Measurements from ENCODE around the gene PLXNA4. TPM values are rescaled to one million over a fixed set of nuclear protein-coding genes. Genes with fewer than 3 reads are reported as not detected.

Gene PLXNA4
- total RNA-seq, 1 donor from 2014 or later = 0.21 TPM

DNA sequence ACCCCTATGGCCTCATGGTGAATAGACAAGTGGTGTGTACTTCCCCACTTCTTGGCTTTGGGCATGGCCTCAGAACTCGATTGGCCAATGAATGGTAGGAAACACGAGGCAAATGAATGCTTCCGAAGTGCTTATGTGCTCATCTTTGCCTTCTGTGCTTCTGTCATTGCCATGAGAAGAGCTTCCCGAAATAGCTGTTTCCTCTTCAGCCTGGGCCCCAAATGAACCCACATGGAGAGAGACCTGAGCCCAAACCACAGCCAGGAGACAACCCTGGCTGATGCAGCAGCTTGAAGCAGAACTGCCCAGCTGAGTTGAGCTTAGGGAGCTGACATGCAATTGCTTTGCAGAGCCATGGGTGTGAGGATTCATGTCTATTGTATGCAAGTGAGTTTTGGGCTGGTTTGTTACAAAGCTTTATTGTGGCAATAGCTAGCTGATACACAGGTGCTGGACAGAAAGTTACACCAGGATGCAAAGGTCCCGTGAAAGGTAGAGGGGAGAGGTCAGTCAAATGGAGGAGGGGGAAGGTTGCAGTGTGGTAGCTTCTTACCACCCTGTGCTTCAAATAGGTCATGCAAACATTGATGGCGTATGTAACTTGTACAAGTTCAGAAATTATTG lies 328.2 kb downstream of the PLXNA4 start:
- H3K36me3 Mint-ChIP-seq (ENCODE audit: low read depth) = no peaks in the 10 kb centered on the region
- intact Hi-C loops (cut with micrococcal nuclease) = no loop called here
- no peak for DNase-seq (ENCODE audit: low spot score)
- H3K27me3 Mint-ChIP-seq (ENCODE audit: low read depth) = peaks cover 8% of the 10 kb centered on the region
- H3K9me3 Mint-ChIP-seq = peaks cover 3% of the 10 kb centered on the region
- H3K27ac Mint-ChIP-seq = no peak overlapping the region
- no peak overlapping the region for H3K4me3 Mint-ChIP-seq (ENCODE audit: low read depth)
- no peaks in the 10 kb centered on the region for H3K4me1 Mint-ChIP-seq (ENCODE audit: low read depth)

GRCh38 chr7:132246591-132246990 lies 329.7 kb downstream of the PLXNA4 start:
- H3K4me1 Mint-ChIP-seq (ENCODE audit: low read depth) = no peaks in the 10 kb centered on the region
- peaks cover 8% of the 10 kb centered on the region for H3K27me3 Mint-ChIP-seq (ENCODE audit: low read depth)
- no peaks in the 10 kb centered on the region for H3K36me3 Mint-ChIP-seq (ENCODE audit: low read depth)
- H3K4me3 Mint-ChIP-seq (ENCODE audit: low read depth) = no peak overlapping the region
- DNase-seq (ENCODE audit: low spot score) = no peak
- no peak overlapping the region for H3K27ac Mint-ChIP-seq
- H3K9me3 Mint-ChIP-seq = peaks cover 3% of the 10 kb centered on the region
- intact Hi-C loops (cut with micrococcal nuclease) = no loop called here

DNA sequence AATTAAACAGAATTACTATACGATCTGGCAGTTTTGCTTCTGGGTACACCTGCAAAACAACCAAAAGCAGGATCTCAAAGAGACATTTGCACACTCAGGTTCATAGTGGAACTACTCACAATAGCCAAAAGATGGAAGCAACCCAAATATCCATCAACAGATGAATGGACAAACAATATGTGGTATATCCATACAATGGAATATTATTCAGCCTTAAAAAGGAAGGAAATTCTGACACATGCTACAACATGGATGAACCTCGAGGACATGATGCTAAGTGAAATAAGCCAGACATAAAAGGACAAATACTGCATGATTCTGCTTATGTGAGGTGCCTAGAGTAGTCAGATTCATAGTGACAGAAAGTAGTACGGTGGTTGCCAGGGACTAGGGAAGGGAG lies 330.7 kb downstream of the PLXNA4 start:
- intact Hi-C loops (cut with micrococcal nuclease) = no loop called here
- H3K4me1 Mint-ChIP-seq (ENCODE audit: low read depth) = no peaks in the 10 kb centered on the region
- no peak overlapping the region for H3K27ac Mint-ChIP-seq
- H3K9me3 Mint-ChIP-seq = peaks cover 3% of the 10 kb centered on the region
- H3K4me3 Mint-ChIP-seq (ENCODE audit: low read depth) = no peak overlapping the region
- no peaks in the 10 kb centered on the region for H3K36me3 Mint-ChIP-seq (ENCODE audit: low read depth)
- peaks cover 6% of the 10 kb centered on the region for H3K27me3 Mint-ChIP-seq (ENCODE audit: low read depth)
- DNase-seq (ENCODE audit: low spot score) = no peak

DNA sequence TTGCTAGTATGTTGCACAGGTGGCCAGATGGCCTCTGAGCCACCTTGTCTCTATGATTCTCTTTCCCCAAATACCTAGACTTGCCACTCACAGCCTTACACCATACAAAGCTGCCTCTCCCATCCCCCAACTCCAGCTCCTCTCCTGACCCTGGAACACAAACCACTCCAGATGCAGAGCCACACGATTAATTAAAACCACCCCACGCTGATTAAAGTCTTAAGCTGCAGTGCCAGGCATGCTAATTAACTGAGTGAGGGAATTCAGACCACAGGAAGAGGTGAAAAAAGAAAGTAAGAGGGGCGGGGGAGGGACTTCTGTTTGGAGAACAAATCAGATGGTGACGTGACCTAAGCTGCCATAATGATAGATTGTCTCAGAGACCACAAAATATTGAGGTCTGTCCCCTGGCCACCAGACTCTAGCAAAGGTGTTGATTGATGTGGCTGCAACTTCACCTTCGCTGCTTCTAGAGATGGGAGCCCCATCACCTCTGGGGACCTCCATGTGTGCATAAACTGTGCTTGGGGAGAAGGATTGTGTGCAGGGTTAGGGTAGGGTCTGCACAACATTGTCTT lies 331.3 kb downstream of the PLXNA4 start:
- DNase-seq (ENCODE audit: low spot score) = no peak
- intact Hi-C loops (cut with micrococcal nuclease) = no loop called here
- no peak overlapping the region for H3K4me3 Mint-ChIP-seq (ENCODE audit: low read depth)

GRCh38 chr7:132243463-132243862 lies 332.8 kb downstream of the PLXNA4 start:
- H3K27ac Mint-ChIP-seq = no peak overlapping the region
- H3K4me1 Mint-ChIP-seq (ENCODE audit: low read depth) = no peaks in the 10 kb centered on the region
- no peak overlapping the region for H3K4me3 Mint-ChIP-seq (ENCODE audit: low read depth)
- H3K27me3 Mint-ChIP-seq (ENCODE audit: low read depth) = peaks cover 1% of the 10 kb centered on the region
- H3K9me3 Mint-ChIP-seq = peaks cover 3% of the 10 kb centered on the region
- intact Hi-C loops (cut with micrococcal nuclease) = no loop called here
- H3K36me3 Mint-ChIP-seq (ENCODE audit: low read depth) = no peaks in the 10 kb centered on the region
- DNase-seq (ENCODE audit: low spot score) = no peak

More for the DNA sequence above, 331.3 kb downstream of the PLXNA4 start:
- peaks cover 2% of the 10 kb centered on the region for H3K27me3 Mint-ChIP-seq (ENCODE audit: low read depth)
- no peaks in the 10 kb centered on the region for H3K36me3 Mint-ChIP-seq (ENCODE audit: low read depth)
- peaks cover 3% of the 10 kb centered on the region for H3K9me3 Mint-ChIP-seq
- no peaks in the 10 kb centered on the region for H3K4me1 Mint-ChIP-seq (ENCODE audit: low read depth)
- no peak overlapping the region for H3K27ac Mint-ChIP-seq

- H3K36me3 Mint-ChIP-seq (ENCODE audit: low read depth) = no peaks in the 10 kb centered on the region
- peaks cover 3% of the 10 kb centered on the region for H3K9me3 Mint-ChIP-seq
- intact Hi-C loops (cut with micrococcal nuclease) = no loop called here
- DNase-seq (ENCODE audit: low spot score) = no peak
- H3K4me3 Mint-ChIP-seq (ENCODE audit: low read depth) = no peak overlapping the region
- H3K27ac Mint-ChIP-seq = no peak overlapping the region
- H3K4me1 Mint-ChIP-seq (ENCODE audit: low read depth) = no peaks in the 10 kb centered on the region
- H3K27me3 Mint-ChIP-seq (ENCODE audit: low read depth) = peaks cover 1% of the 10 kb centered on the region
Measured at GRCh38 chr7:132243051-132243450, 333.2 kb downstream of the PLXNA4 start.

DNA sequence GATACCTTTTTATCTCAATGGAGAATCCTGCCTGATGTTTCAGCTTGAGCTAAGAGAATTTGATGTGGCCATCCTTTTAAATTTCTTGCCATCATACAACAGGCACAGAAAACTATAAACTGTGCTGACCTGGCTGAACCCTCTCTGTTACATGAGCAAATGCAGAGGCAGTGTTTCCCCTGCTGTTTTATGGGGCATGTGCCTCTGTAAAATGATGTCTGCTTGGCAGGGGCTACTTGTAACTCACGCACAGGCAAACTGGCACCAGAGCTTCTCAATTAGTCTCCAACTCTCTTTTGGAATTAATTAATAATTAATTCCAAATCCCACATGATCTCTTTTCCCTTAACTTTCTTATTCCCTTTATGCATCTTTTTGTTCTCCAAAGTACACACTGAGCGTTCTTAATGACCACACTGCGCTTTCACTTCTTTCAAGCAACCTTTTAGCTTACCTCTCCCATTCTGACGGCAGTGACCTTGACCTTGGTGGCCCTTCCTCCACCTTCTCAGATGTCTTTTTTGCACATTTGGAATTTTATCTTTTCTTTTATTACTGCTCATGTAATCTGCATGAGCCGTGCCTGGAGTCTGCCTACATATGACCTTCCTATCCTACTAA lies 334.0 kb downstream of the PLXNA4 start:
- Mint-ChIP-seq H3K36me3 (ENCODE audit: low read depth) (no peaks in the 10 kb centered on the region), H3K4me3 (ENCODE audit: low read depth) (no peak overlapping the region), H3K27ac (no peak overlapping the region), H3K4me1 (ENCODE audit: low read depth) (no peaks in the 10 kb centered on the region), H3K9me3 (peaks cover 3% of the 10 kb centered on the region), H3K27me3 (ENCODE audit: low read depth) (peaks cover 1% of the 10 kb centered on the region)
- intact Hi-C loops (cut with micrococcal nuclease) = no loop called here
- DNase-seq (ENCODE audit: low spot score) = no peak

DNA sequence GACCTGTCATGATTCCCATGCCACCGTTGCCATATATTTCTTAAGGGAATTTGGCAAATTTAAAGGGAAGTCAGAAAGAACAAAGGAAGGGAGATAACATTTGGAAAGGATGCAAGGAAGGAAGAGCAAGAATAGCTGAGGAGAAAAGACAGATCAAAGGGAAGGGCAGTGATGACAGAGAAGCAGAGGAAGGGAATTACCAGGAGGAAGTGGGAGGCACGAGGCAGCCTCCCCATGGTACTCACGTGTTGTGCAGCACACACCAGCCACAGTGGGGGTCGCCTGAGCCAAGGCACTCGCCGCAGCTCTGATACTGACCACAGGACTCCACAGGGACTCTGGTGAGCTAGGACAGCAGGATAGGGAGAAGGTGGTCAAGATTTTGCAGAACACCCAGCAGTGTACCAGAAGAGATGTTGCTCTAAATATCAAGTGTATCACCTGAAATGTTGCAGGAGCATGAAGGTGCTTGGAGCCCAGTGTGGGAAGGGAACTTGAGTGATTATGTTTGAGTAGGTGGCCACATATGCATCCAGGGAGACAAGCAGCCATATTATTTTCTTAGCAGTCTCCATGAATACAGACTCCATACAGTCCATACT lies 335.3 kb downstream of the PLXNA4 start:
- DNase-seq (ENCODE audit: low spot score) = no peak
- H3K27ac Mint-ChIP-seq = no peak overlapping the region
- H3K9me3 Mint-ChIP-seq = peaks cover 3% of the 10 kb centered on the region
- peaks cover 1% of the 10 kb centered on the region for H3K27me3 Mint-ChIP-seq (ENCODE audit: low read depth)
- intact Hi-C loops (cut with micrococcal nuclease) = no loop called here
- no peaks in the 10 kb centered on the region for H3K4me1 Mint-ChIP-seq (ENCODE audit: low read depth)
- no peaks in the 10 kb centered on the region for H3K36me3 Mint-ChIP-seq (ENCODE audit: low read depth)
- no peak overlapping the region for H3K4me3 Mint-ChIP-seq (ENCODE audit: low read depth)

GRCh38 chr7:132240262-132240661 lies 336.0 kb downstream of the PLXNA4 start:
- DNase-seq (ENCODE audit: low spot score) = no peak
- Mint-ChIP-seq H3K9me3 (no peaks in the 10 kb centered on the region), H3K27ac (no peak overlapping the region), H3K36me3 (ENCODE audit: low read depth) (no peaks in the 10 kb centered on the region), H3K27me3 (ENCODE audit: low read depth) (peaks cover 1% of the 10 kb centered on the region), H3K4me3 (ENCODE audit: low read depth) (no peak overlapping the region), H3K4me1 (ENCODE audit: low read depth) (no peaks in the 10 kb centered on the region)
- intact Hi-C loops (cut with micrococcal nuclease) = no loop called here

- Mint-ChIP-seq H3K36me3 (ENCODE audit: low read depth) (no peaks in the 10 kb centered on the region), H3K4me3 (ENCODE audit: low read depth) (no peak overlapping the region), H3K4me1 (ENCODE audit: low read depth) (no peaks in the 10 kb centered on the region), H3K27ac (no peak overlapping the region), H3K27me3 (ENCODE audit: low read depth) (no peaks in the 10 kb centered on the region), H3K9me3 (no peaks in the 10 kb centered on the region)
- DNase-seq (ENCODE audit: low spot score) = no peak
- intact Hi-C loops (cut with micrococcal nuclease) = no loop called here
Measured at GRCh38 chr7:132239422-132239994, 336.8 kb downstream of the PLXNA4 start.

DNA sequence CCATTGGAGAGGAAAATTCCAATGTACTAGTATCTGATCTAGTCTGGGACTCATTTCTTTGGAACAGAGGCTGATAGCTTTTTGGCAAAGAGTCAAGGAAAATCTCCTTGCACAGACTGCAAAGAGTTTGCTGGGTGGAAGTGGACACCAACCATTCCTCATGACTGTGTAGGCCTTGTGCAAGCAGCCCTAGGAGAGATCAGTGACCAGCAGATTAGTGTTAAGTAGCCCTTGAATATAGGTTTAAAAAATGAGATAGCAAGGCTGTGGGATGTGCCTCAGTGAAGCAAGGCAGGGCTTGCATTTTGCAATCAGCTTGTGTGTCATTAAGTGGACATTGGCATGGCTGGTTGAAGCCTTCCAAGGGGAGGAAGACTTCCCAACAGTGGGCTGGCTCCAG lies 341.6 kb downstream of the PLXNA4 start:
- H3K9me3 Mint-ChIP-seq = no peaks in the 10 kb centered on the region
- DNase-seq (ENCODE audit: low spot score) = no peak
- intact Hi-C loops (cut with micrococcal nuclease) = no loop called here
- H3K27me3 Mint-ChIP-seq (ENCODE audit: low read depth) = no peaks in the 10 kb centered on the region
- H3K4me1 Mint-ChIP-seq (ENCODE audit: low read depth) = no peaks in the 10 kb centered on the region
- H3K36me3 Mint-ChIP-seq (ENCODE audit: low read depth) = no peaks in the 10 kb centered on the region
- H3K27ac Mint-ChIP-seq = no peak overlapping the region
- H3K4me3 Mint-ChIP-seq (ENCODE audit: low read depth) = no peak overlapping the region

- H3K4me3 Mint-ChIP-seq (ENCODE audit: low read depth) = no peak overlapping the region
- no peaks in the 10 kb centered on the region for H3K27me3 Mint-ChIP-seq (ENCODE audit: low read depth)
- no peak for DNase-seq (ENCODE audit: low spot score)
- intact Hi-C loops (cut with micrococcal nuclease) = no loop called here
- H3K9me3 Mint-ChIP-seq = no peaks in the 10 kb centered on the region
- no peak overlapping the region for H3K27ac Mint-ChIP-seq
- H3K4me1 Mint-ChIP-seq (ENCODE audit: low read depth) = no peaks in the 10 kb centered on the region
- H3K36me3 Mint-ChIP-seq (ENCODE audit: low read depth) = no peaks in the 10 kb centered on the region
Measured at GRCh38 chr7:132232406-132232805, 343.9 kb downstream of the PLXNA4 start.

- Mint-ChIP-seq H3K27ac (no peak overlapping the region), H3K27me3 (ENCODE audit: low read depth) (no peaks in the 10 kb centered on the region)
Measured at GRCh38 chr7:132230462-132230861, 345.8 kb downstream of the PLXNA4 start.

More at GRCh38 chr7:132230462-132230861, 345.8 kb downstream of the PLXNA4 start:
- H3K36me3 Mint-ChIP-seq (ENCODE audit: low read depth) = no peaks in the 10 kb centered on the region
- H3K4me3 Mint-ChIP-seq (ENCODE audit: low read depth) = no peak overlapping the region
- intact Hi-C loops (cut with micrococcal nuclease) = no loop called here
- no peaks in the 10 kb centered on the region for H3K4me1 Mint-ChIP-seq (ENCODE audit: low read depth)
- no peaks in the 10 kb centered on the region for H3K9me3 Mint-ChIP-seq
- no peak for DNase-seq (ENCODE audit: low spot score)

Data from activated T-helper 2 cell treated with anti-CD3 and anti-CD28 coated beads, Interferon-gamma antibody, Interleukin-2, Interleukin-4, amounts not matched to agents 10 μg/mL and 5 μg/mL and 100 μg/mL, durations not matched to agents 14 hours and 24 hours and 36 hours (primary cell).